CD14-positive monocyte (primary cell): ENCODE data around the gene CUL1. TPM values are rescaled to one million over a fixed set of nuclear protein-coding genes. Genes with fewer than 3 reads are reported as not detected.

Source experiments
- DNase-seq, 3 donors: peaks; one replicate each; pipeline ENCODE4 v3.0.0-alpha.2; 2011 to 2022
- H2AFZ ChIP-seq: 2 replicates; pipeline ENCODE4 v1.6.0; 2012; ENCODE audit warnings: mild to moderate bottlenecking, low read depth, low read length, inconsistent platforms; ENCODE audit not compliant: insufficient read depth, poor library complexity, severe bottlenecking
- H3K27ac ChIP-seq, 2 donors: 1 replicate in 1 of 2; 2 replicates in 1 of 2; pipeline ENCODE4 v1.5.1; 2012 to 2013; ENCODE audit warnings: low read length in 2 of 2, control low read depth in 1 of 2, inconsistent platforms in 1 of 2, low read depth in 1 of 2, mild to moderate bottlenecking in 1 of 2
- H3K27me3 ChIP-seq, 2 donors: one replicate each; pipeline versions ENCODE4 v1.6.0 to v1.6.1; 2011 to 2013; ENCODE audit warnings: low read length in 2 of 2; ENCODE audit not compliant: control insufficient read depth in 2 of 2, insufficient read depth in 2 of 2
- H3K36me3 ChIP-seq, 2 donors: replicated peaks in 1 of 2; 1 replicate in 1 of 2; 2 replicates in 1 of 2; pipeline versions ENCODE4 v1.5.1 to v1.6.1; 2012 to 2013; ENCODE audit warnings: low read length in 2 of 2, control low read depth in 1 of 2, inconsistent platforms in 1 of 2, mild to moderate bottlenecking in 1 of 2; ENCODE audit not compliant: insufficient read depth in 2 of 2, control insufficient read depth in 1 of 2
- H3K4me1 ChIP-seq, 2 donors: 1 replicate in 1 of 2; 2 replicates in 1 of 2; pipeline versions ENCODE4 v1.5.1 to v1.6.1; 2012 to 2013; ENCODE audit warnings: low read length in 2 of 2, control low read depth in 1 of 2, inconsistent platforms in 1 of 2, mild to moderate bottlenecking in 1 of 2, moderate library complexity in 1 of 2; ENCODE audit not compliant: insufficient read depth in 2 of 2, control insufficient read depth in 1 of 2
- H3K4me2 ChIP-seq: replicated peaks from 2 replicates; pipeline ENCODE3; 2012; ENCODE audit warnings: low read length, moderate library complexity, mild to moderate bottlenecking; ENCODE audit not compliant: poor library complexity, severe bottlenecking; ENCODE audit errors: extremely low read depth
- H3K4me3 ChIP-seq, 3 experiments: fragments of 200-600 bp in 1 of 3; sonication (generic) in 1 of 3; replicated peaks in 1 of 3; 1 replicate in 2 of 3; 2 replicates in 1 of 3; pipeline ENCODE4 v1.5.1; 2011 to 2013; ENCODE audit warnings: low read length in 3 of 3, mild to moderate bottlenecking in 3 of 3, control low read depth in 2 of 3, low read depth in 2 of 3, inconsistent platforms in 1 of 3, moderate library complexity in 1 of 3
- H3K79me2 ChIP-seq: 2 replicates; pipeline ENCODE4 v1.6.0; 2012; ENCODE audit warnings: mild to moderate bottlenecking, control low read depth, inconsistent platforms, low read length, moderate library complexity; ENCODE audit not compliant: insufficient read depth
- H3K9ac ChIP-seq: 2 replicates; pipeline ENCODE4 v1.6.0; 2017; ENCODE audit warnings: low read length, mild to moderate bottlenecking; ENCODE audit not compliant: insufficient read depth, poor library complexity, severe bottlenecking
- H3K9me3 ChIP-seq, 2 donors: replicated peaks in 1 of 2; 1 replicate in 1 of 2; 2 replicates in 1 of 2; pipeline versions ENCODE4 v1.5.1 to v1.6.1; 2012 to 2013; ENCODE audit warnings: low read length in 2 of 2, control low read depth in 1 of 2; ENCODE audit not compliant: control insufficient read depth in 1 of 2, insufficient read depth in 1 of 2
- H4K20me1 ChIP-seq: 2 replicates; pipeline ENCODE4 v1.6.0; 2012; ENCODE audit warnings: mild to moderate bottlenecking, low read length, control low read depth, moderate library complexity; ENCODE audit not compliant: insufficient read depth
- H3K27ac Mint-ChIP-seq, 7 donors: one replicate each; pipeline ENCODE4 v1.8.0; 2020; ENCODE audit warnings: mild to moderate bottlenecking in 7 of 7, mixed read lengths in 7 of 7, moderate library complexity in 6 of 7, inconsistent platforms in 2 of 7
- H3K27me3 Mint-ChIP-seq, 3 donors: one replicate each; pipeline ENCODE4 v1.8.0; 2021 to 2022; ENCODE audit warnings: low read depth in 3 of 3, mild to moderate bottlenecking in 3 of 3, mixed read lengths in 3 of 3, moderate library complexity in 3 of 3, inconsistent platforms in 1 of 3
- H3K36me3 Mint-ChIP-seq, 2 donors: one replicate each; pipeline ENCODE4 v1.8.0; 2020; ENCODE audit warnings: mixed read lengths in 2 of 2, inconsistent platforms in 1 of 2, mild to moderate bottlenecking in 1 of 2
- H3K4me1 Mint-ChIP-seq: one replicate; pipeline ENCODE4 v1.8.0; 2020; ENCODE audit warnings: mild to moderate bottlenecking, mixed read lengths
- H3K4me3 Mint-ChIP-seq, 2 donors: one replicate each; pipeline ENCODE4 v1.8.0; 2020; ENCODE audit warnings: mild to moderate bottlenecking in 2 of 2, mixed read lengths in 2 of 2, moderate library complexity in 1 of 2
- H3K9me3 Mint-ChIP-seq, 7 donors: one replicate each; pipeline ENCODE4 v1.8.0; 2020 to 2022; ENCODE audit warnings: mixed read lengths in 7 of 7, mild to moderate bottlenecking in 6 of 7, moderate library complexity in 6 of 7, inconsistent platforms in 2 of 7
- WGBS: methylation state at CpG from one replicate; pipeline ENCODE4 v1.1.5; 2013; ENCODE audit warnings: missing lambda C conversion rate; ENCODE audit not compliant: insufficient coverage; 5-methylcytosine and 5-hydroxymethylcytosine counted together
- intact Hi-C, 2 donors: fragments of 100-400 bp; cut with micrococcal nuclease; formaldehyde crosslinking; loops; one replicate each; pipeline versions ENCODE4 v1.15.0 to v1.15.1; 2023
- polyA plus RNA-seq, 3 donors: library from polyadenylated mRNA; depleted of rRNA in 1 of 3; unstranded in 2 of 3; stranded (reverse) in 1 of 3; fragments of 300-500 nt in 2 of 3; fragments of >200 nt in 1 of 3; fragmentation: Illumina TruSeq in 2 of 3; gene quantifications; 1 replicate in 2 of 3; 2 replicates in 1 of 3; pipeline ENCODE4 v1.2.3, GENCODE V29; 2012 to 2021
- TF ChIP-seq, protein P1 (sequence below): fragments of 200-600 bp; IDR thresholded peaks from one replicate; pipeline ENCODE4 v1.8.0; 2022; ENCODE audit warnings: antibody characterized with exemption, mild to moderate bottlenecking

The CUL1 gene
- polyA plus RNA-seq, 3 donors = 22.8 to 32.6 (median 23.9) TPM

DNA sequence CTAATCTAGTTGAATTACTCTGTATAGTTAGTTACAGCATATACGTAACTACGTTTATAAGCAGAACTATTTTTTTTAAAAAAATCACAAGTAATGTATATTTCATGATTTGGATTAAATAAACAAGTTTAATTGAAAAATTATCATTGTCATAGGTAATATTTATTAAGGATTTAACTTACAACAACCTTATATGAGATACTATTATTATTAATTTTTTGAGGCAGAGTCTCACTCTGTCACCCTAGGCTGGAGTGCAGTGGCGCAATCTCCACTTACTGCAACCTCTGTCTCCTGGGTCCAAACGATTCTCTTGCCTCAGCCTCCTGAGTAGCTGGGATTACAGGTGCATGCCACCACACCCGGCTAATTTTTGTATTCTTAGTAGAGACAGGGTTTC is 4.1 kb upstream of the CUL1 start:
- Histone ChIP-seq H3K36me3 (no peaks in the 10 kb centered on the region), H3K27me3 (no peaks in the 10 kb centered on the region), H2AFZ (no peak overlapping the region), H4K20me1 (peaks cover 3% of the 10 kb centered on the region), H3K9ac (no peak overlapping the region), H3K4me2 (no peak overlapping the region), H3K79me2 (peaks cover 10% of the 10 kb centered on the region), H3K4me3 (no peak overlapping the region), H3K4me1 (peaks cover 7 to 10% of the 10 kb centered on the region in 2 donors), H3K9me3 (no peaks in the 10 kb centered on the region), H3K27ac (no peak overlapping the region)
- H3K27me3 Mint-ChIP-seq = peaks cover 0 to 4% (median 1%) of the 10 kb centered on the region in 3 donors
- TF ChIP-seq, protein P1, sequence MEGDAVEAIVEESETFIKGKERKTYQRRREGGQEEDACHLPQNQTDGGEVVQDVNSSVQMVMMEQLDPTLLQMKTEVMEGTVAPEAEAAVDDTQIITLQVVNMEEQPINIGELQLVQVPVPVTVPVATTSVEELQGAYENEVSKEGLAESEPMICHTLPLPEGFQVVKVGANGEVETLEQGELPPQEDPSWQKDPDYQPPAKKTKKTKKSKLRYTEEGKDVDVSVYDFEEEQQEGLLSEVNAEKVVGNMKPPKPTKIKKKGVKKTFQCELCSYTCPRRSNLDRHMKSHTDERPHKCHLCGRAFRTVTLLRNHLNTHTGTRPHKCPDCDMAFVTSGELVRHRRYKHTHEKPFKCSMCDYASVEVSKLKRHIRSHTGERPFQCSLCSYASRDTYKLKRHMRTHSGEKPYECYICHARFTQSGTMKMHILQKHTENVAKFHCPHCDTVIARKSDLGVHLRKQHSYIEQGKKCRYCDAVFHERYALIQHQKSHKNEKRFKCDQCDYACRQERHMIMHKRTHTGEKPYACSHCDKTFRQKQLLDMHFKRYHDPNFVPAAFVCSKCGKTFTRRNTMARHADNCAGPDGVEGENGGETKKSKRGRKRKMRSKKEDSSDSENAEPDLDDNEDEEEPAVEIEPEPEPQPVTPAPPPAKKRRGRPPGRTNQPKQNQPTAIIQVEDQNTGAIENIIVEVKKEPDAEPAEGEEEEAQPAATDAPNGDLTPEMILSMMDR = no peak
- no peak overlapping the region for H3K4me3 Mint-ChIP-seq
- H3K4me1 Mint-ChIP-seq = peaks cover 11% of the 10 kb centered on the region
- intact Hi-C loops = loop anchor here in 1 of 2 donors (10.0 kb wide), 1 partner anchor 70 kb away; no protein-coding TSS in a partner anchor
- no peak overlapping the region for H3K27ac Mint-ChIP-seq
- peaks cover 0 to 2% (median 0%) of the 10 kb centered on the region in 7 donors for H3K9me3 Mint-ChIP-seq
- 75% methylated on average over 2 of the region's 5 CpGs for WGBS
- H3K36me3 Mint-ChIP-seq = no peaks in the 10 kb centered on the region
- no peak for DNase-seq

DNA sequence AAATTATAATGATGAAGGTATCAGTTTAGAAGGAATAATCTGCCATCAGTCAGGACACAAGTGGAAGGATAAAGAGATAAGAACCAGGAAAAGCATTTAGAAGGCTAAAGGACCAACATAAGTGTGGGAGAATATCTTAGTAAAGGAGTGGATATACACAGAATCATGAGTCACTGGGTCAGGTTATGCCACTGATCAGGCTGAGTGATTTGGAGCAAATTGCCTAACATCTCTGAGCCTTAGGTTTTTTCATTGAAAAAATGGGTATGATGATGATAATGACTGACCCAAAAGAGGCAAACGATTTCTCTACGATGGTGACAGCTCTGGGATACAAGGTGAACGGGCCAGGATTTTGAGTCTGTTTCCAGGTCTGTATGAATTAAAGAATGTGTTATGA is 2.8 kb upstream of the CUL1 start:
- intact Hi-C loops = loop anchor here in 1 of 2 donors (10.0 kb wide), 1 partner anchor 71 kb away; no protein-coding TSS in a partner anchor
- H2AFZ ChIP-seq = no peak overlapping the region
- H3K4me2 ChIP-seq = no peak overlapping the region
- H3K4me3 ChIP-seq = no peak overlapping the region
- H3K79me2 ChIP-seq = peaks cover 23% of the 10 kb centered on the region
- no peaks in the 10 kb centered on the region for H3K36me3 ChIP-seq
- Mint-ChIP-seq H3K4me1 (peaks cover 23% of the 10 kb centered on the region), H3K4me3 (no peak overlapping the region), H3K36me3 (no peaks in the 10 kb centered on the region), H3K9me3 (peaks cover 0 to 2% (median 0%) of the 10 kb centered on the region in 7 donors), H3K27ac (no peak overlapping the region), H3K27me3 (peaks cover 0 to 4% (median 1%) of the 10 kb centered on the region in 3 donors)
- H3K27me3 ChIP-seq = no peaks in the 10 kb centered on the region
- DNase-seq = no peak
- H3K9ac ChIP-seq = no peak overlapping the region
- no peak overlapping the region for H3K27ac ChIP-seq
- TF ChIP-seq, protein P1 = no peak
- H3K4me1 ChIP-seq = peaks cover 15 to 22% of the 10 kb centered on the region in 2 donors
- H4K20me1 ChIP-seq = peaks cover 16% of the 10 kb centered on the region
- no peaks in the 10 kb centered on the region for H3K9me3 ChIP-seq
- 98% methylated on average over 3 of the region's 3 CpGs for WGBS
